HepG2 (cell line): Measurements from ENCODE around the gene AUP1. TPM values are rescaled to one million over a fixed set of nuclear protein-coding genes. Genes with fewer than 3 reads are reported as not detected.

Source experiments
- EZH2 ChIP-seq: conservative IDR thresholded peaks from 2 replicates; pipeline ENCODE4 v1.6.1; 2012; ENCODE audit warnings: mild to moderate bottlenecking, low read depth, low read length, moderate library complexity
- GMEB1 ChIP-seq: sonication (generic); formaldehyde crosslinking; IDR thresholded peaks from 2 replicates; pipeline ENCODE4 v1.5.1; 2020; ENCODE audit warnings: missing genetic modification reagents, mild to moderate bottlenecking, borderline replicate concordance
- HIVEP1 ChIP-seq: sonication (generic); formaldehyde crosslinking; IDR thresholded peaks from 2 replicates; pipeline ENCODE4 v1.4.0; 2020; ENCODE audit warnings: mild to moderate bottlenecking, missing genetic modification reagents
- HNRNPK ChIP-seq: fragments of 200-400 bp; formaldehyde crosslinking; IDR thresholded peaks from 2 replicates; pipeline ENCODE4 v1.6.1; 2018; ENCODE audit warnings: low read length, low read depth, moderate library complexity, mild to moderate bottlenecking; ENCODE audit not compliant: poor library complexity, severe bottlenecking
- IRX3 ChIP-seq: sonication (generic); formaldehyde crosslinking; IDR thresholded peaks from 2 replicates; pipeline ENCODE4 v1.8.1; 2023; ENCODE audit warnings: mild to moderate bottlenecking, low read depth, missing genetic modification reagents, borderline replicate concordance
- KIAA2018 ChIP-seq: sonication (generic); formaldehyde crosslinking; IDR thresholded peaks from 2 replicates; pipeline ENCODE4 v1.5.0; 2020; ENCODE audit warnings: mild to moderate bottlenecking, missing genetic modification reagents, borderline replicate concordance
- MYNN ChIP-seq: sonication (generic); formaldehyde crosslinking; IDR thresholded peaks from 2 replicates; pipeline ENCODE4 v1.4.0; 2020; ENCODE audit warnings: mild to moderate bottlenecking, low read depth, missing genetic modification reagents
- MYPOP ChIP-seq: sonication (generic); formaldehyde crosslinking; IDR thresholded peaks from 2 replicates; pipeline ENCODE4 v1.8.1; 2023; ENCODE audit warnings: mild to moderate bottlenecking, moderate library complexity, missing genetic modification reagents
- SRSF9 ChIP-seq: fragments of 200-400 bp; formaldehyde crosslinking; IDR thresholded peaks from 2 replicates; pipeline ENCODE4 v1.6.1; 2018; ENCODE audit warnings: borderline replicate concordance, mild to moderate bottlenecking, low read depth, low read length; ENCODE audit not compliant: insufficient read depth, poor library complexity, severe bottlenecking
- ZMYM4 ChIP-seq: sonication (generic); formaldehyde crosslinking; IDR thresholded peaks from 2 replicates; pipeline ENCODE4 v1.8.1; 2023; ENCODE audit warnings: mild to moderate bottlenecking, missing genetic modification reagents
- ZNF780A ChIP-seq: sonication (generic); formaldehyde crosslinking; IDR thresholded peaks from 2 replicates; pipeline ENCODE4 v1.8.0; 2022; ENCODE audit warnings: mild to moderate bottlenecking, missing genetic modification reagents, moderate library complexity
- ZNF782 ChIP-seq: sonication (generic); formaldehyde crosslinking; IDR thresholded peaks from 2 replicates; pipeline ENCODE4 v1.4.0; 2020; ENCODE audit warnings: missing genetic modification reagents, mild to moderate bottlenecking, borderline replicate concordance
- polyA plus RNA-seq, 8 experiments: library from polyadenylated mRNA; depleted of rRNA in 3 of 8; stranded (reverse) in 7 of 8; unstranded in 1 of 8; fragments of >200 nt; fragmentation: Illumina TruSeq in 4 of 8; extraction: Trizol in 4 of 8; gene quantifications; 2 replicates each; pipeline versions ENCODE4 v1.2.1 to v1.2.3, GENCODE V29; 2011 to 2016; ENCODE audit warnings: low read depth in 4 of 8, missing spikeins in 1 of 8, mixed read lengths in 1 of 8; ENCODE audit not compliant: insufficient read depth in 1 of 8
- total RNA-seq, 5 experiments: library from RNA; depleted of rRNA; stranded (reverse); fragments of >200 nt; fragmentation: Illumina TruSeq; extraction: Trizol; gene quantifications; 2 replicates each; pipeline ENCODE4 v1.2.3, GENCODE V29; 2016; ENCODE audit warnings: low read depth in 1 of 5
- TF ChIP-seq, protein P1 (sequence below): IDR thresholded peaks from 2 replicates; pipeline ENCODE4 v1.6.1; 2012; ENCODE audit warnings: low read length, improper control_type of control experiment

Gene AUP1
- total and polyA plus RNA-seq, 2 of the 13 experiments (the other 11 are each of a cell fraction or from before 2014, with no cell fraction given): 174 to 267 TPM

DNA sequence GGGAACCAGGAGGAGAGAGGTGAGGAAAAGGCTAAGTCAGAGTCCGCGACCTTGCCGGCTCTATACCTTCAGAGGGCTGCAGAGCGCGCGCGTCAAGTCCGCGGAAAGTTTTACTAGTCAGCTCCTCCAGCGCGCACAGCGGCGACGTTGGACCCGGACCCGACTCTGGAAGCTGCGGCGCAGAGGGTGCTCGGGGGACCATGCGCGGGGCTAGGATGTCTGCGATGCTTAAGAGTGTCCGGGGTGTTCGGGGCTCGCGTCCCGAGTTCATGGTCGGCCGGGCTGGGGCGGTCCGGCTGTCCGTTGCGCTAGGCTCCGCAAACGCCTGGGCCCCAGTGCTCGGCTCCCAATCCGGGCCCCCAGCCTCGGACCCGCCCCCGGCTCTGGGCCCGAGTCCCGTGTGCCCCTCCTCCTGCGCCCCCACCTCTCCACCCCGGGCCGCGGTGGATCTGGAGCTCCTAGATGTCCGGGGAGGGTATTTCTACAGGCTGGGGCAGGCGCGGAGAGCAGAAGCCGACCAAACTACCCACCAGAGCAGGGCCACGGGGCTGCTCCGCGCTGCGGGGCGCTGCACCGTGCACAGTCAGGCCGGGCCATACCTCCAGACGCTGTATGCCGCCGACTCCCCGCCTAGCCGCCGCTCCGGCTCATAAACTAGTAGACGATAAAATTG lies 30.1 kb downstream of the AUP1 start, which contains the start of gene LBX2 (continued):
- peak; percentile 5; the same call in 1 of the 2 replicates for TF ChIP-seq ZMYM4 (CRISPR knock-in tag)
- peak; percentile 30; the same call in 1 of the 2 replicates for TF ChIP-seq MYPOP (CRISPR knock-in tag)
- TF ChIP-seq IRX3 (CRISPR knock-in tag): no peak
- no peak for TF ChIP-seq SRSF9
- 0 out of 2 replicates have a peak, but pooled peaks have one; percentile 50 for TF ChIP-seq ZNF782
- TF ChIP-seq, protein P1, sequence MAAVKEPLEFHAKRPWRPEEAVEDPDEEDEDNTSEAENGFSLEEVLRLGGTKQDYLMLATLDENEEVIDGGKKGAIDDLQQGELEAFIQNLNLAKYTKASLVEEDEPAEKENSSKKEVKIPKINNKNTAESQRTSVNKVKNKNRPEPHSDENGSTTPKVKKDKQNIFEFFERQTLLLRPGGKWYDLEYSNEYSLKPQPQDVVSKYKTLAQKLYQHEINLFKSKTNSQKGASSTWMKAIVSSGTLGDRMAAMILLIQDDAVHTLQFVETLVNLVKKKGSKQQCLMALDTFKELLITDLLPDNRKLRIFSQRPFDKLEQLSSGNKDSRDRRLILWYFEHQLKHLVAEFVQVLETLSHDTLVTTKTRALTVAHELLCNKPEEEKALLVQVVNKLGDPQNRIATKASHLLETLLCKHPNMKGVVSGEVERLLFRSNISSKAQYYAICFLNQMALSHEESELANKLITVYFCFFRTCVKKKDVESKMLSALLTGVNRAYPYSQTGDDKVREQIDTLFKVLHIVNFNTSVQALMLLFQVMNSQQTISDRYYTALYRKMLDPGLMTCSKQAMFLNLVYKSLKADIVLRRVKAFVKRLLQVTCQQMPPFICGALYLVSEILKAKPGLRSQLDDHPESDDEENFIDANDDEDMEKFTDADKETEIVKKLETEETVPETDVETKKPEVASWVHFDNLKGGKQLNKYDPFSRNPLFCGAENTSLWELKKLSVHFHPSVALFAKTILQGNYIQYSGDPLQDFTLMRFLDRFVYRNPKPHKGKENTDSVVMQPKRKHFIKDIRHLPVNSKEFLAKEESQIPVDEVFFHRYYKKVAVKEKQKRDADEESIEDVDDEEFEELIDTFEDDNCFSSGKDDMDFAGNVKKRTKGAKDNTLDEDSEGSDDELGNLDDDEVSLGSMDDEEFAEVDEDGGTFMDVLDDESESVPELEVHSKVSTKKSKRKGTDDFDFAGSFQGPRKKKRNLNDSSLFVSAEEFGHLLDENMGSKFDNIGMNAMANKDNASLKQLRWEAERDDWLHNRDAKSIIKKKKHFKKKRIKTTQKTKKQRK: no peak
- no peak for TF ChIP-seq GMEB1 (CRISPR knock-in tag)
- no peak for TF ChIP-seq KIAA2018 (CRISPR knock-in tag)
- no peak; the same call in 1 of the 2 replicates for TF ChIP-seq HIVEP1 (CRISPR knock-in tag)
- no peak for TF ChIP-seq EZH2
- TF ChIP-seq ZNF780A (CRISPR knock-in tag): no peak
- TF ChIP-seq HNRNPK: peak; percentile 29
- TF ChIP-seq MYNN: no peak
